Urothelium cell line (cell line): ENCODE data around the gene EMILIN1.
A peak's percentile ranks its signal among the peaks of the same experiment; 100 is the strongest.

Experiments
- DNase-seq: peaks from one replicate; pipeline ENCODE4 v3.0.0; 2011; ENCODE audit warnings: low spot score, mixed read lengths
- FAIRE-seq: peaks from 2 replicates; lab custom pipeline; 2011; peaks lifted over from hg19 to GRCh38; lab: Jason Lieb, UNC

EMILIN1 gene

GRCh38 chr2:27078267-27079194 is at the start of gene EMILIN1:
TSS of gene EMILIN1 (plus strand) at chr2:27078615. CDS start at chr2:27079066, 451 bp downstream.
- no peak for DNase-seq
- FAIRE-seq = no peak

- DNase-seq = no peak
- FAIRE-seq = no peak
These were observed 49.4 kb upstream of the EMILIN1 start for GRCh38 chr2:27029051-27029450.

DNA sequence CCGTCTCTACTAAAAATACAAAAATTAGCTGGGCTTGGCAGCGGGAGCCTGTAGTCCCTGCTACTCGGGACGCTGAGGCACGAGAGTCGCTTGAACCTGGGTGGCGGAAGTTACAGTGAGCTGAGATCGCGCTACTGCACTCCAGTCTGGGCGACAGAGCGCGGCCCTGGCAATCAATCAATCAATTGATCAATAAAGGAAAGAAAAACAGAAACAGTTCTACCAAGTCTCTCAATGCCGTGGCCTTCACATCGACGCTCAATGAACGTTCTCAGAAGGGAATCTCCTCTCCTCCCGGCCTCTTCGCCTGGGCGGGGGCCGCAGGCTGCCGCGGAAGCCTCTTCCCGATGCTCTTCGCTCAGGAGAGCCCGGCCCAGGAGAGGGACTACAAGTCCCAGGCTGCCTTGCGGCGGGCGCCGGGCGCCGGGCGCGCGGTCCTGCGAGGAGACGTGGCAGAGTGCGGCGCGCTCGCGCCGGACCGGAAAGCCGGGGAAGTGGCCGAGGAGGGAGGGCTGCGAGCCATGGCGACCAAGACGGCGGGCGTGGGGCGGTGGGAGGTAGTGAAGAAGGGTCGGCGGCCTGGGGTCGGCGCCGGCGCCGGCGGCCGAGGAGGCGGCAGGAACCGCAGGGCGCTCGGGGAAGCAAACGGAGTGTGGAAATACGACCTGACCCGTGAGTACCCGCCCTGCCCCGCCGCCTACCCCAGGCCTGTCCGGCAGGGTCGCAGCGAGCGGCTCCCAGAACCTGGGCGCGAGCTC is 45.7 kb upstream of the EMILIN1 start, which contains the start of gene TMEM214:
TMEM214 (plus strand) TSS at position 471 of the 758 bp plus-strand sequence; CDS start at position 522, 51 bp downstream.
- peak; percentile 37 for FAIRE-seq

DNA sequence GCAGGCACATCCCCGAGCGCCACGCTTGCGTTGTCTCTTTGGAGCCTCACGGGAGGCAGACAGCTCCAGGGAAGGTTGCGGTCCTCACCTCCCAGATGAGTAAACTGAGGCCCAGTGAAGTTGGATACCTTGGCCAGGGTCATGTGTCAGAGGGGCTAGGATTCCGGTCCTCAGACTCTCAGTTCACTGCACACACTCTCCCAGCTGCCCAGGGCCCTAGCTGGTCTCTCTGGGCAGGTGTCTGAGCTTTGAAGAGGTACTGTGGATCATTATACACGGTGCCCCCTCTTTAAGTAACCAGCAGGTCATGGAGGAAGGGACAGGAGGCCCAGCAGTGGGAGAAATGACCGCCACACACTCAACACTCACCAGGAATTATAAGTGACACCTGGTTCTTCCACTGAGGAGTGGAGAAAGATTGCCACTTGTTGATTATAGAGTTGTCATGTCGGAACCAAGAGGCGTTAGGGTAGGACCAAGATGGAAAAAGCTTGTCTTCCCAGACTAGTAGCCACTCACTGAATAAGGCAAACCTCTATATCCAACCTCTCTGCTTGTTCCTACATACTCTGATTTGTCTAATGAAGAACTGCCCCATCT is 45.1 kb upstream of the EMILIN1 start:
- DNase-seq = no peak
- no peak for FAIRE-seq

More for the DNA sequence above, 45.7 kb upstream of the EMILIN1 start, which contains the start of gene TMEM214:
- peak; percentile 98 for DNase-seq

DNA sequence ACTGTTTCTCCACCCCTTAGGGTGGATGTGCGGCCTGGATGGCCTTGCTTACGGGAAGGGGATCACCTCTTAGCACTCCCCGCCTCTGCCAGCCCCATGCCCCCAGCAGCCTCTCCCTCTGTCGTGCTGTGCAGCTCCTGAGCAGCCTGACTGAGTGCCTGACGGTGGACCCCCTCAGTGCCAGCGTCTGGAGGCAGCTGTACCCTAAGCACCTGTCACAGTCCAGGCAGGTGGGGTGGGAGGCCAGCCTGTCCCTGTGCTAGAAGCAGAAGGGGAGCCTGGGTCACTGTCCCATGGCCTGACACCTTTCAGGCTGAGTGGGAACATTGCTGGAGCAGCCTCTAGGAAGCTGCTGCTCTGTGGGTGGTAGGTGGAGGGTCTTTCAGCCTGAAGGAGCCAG is 40.4 kb upstream of the EMILIN1 start:
- no peak for DNase-seq
- FAIRE-seq = no peak

DNA sequence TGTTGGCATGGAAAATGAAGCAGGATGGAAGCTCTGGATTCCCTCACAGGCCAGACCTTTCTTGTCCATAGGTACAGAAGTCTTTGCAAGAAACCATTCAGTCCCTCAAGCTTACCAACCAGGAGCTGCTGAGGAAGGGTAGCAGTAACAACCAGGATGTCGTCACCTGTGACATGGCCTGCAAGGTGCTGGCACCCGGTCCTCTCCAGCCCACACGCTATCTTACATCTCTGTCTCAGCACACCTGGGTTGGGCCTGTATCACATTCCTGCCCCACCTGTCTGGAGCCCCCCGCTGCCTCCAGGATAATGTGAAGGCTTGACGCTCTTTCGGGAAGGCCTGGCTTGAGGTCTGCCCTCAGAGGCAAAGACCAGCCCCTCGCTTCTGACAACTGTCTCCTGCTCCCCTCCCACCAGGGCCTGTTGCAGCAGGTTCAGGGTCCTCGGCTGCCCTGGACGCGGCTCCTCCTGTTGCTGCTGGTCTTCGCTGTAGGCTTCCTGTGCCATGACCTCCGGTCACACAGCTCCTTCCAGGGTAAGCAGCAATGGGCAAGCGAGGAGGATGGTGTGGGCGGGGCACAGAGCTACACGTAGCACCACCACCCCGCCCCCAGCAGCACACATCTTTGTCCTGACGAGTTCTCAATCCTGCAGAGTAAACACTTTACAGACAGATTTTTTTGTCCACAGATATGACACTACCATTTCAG is 39.6 kb upstream of the EMILIN1 start:
- DNase-seq (no peak), FAIRE-seq (no peak)

- DNase-seq (no peak), FAIRE-seq (no peak)
These were observed 39.0 kb upstream of the EMILIN1 start for GRCh38 chr2:27039426-27039825.

- DNase-seq (no peak), FAIRE-seq (no peak)
These were observed 38.5 kb upstream of the EMILIN1 start for GRCh38 chr2:27039871-27040270.

GRCh38 chr2:27040282-27040681 is 38.1 kb upstream of the EMILIN1 start:
- DNase-seq = no peak
- no peak for FAIRE-seq

DNA sequence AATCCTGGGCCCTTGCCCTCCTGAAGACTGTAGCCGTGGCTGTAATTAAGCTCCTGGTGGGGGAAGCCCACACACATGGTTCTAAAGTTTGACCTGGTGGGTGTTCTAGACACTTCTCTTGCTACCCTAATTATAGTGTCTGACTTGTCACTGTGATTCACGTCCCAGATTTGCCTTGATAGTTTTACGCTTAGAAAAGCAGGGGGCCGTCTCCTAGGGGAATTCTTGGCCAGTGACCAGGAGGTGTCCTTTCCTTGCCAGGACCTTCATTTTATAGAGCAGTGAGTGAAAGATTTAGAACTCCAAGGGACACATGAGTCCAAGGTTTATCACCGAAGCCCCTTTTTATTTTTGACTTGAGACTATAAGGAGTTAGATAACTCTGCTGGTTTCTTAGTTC is 36.7 kb upstream of the EMILIN1 start:
- FAIRE-seq = no peak
- DNase-seq = no peak

DNA sequence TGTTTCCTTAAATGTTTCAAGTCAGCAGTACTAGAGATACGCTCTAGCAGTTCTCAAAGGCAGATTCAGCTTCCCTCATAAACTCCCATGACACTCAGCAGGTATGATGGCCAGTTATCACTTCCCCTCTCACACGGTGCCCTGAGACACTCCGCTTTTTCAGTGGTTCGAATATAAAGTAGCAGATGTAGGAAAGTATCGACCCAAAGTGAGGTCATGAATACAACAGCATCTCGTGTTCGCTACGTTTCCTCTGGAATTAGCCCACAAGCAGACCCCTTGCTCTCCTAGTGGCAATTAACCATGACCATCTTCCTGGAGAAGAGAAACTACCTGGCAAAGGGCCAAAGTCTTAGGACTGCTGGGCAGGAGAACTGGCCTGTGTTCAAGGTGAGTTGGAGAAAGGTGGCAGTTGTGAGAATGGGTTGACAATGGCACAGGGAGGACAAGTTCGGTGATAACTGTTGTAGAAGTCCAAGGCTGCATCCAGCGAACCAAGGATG is 36.2 kb upstream of the EMILIN1 start:
- DNase-seq (no peak), FAIRE-seq (no peak)

DNA sequence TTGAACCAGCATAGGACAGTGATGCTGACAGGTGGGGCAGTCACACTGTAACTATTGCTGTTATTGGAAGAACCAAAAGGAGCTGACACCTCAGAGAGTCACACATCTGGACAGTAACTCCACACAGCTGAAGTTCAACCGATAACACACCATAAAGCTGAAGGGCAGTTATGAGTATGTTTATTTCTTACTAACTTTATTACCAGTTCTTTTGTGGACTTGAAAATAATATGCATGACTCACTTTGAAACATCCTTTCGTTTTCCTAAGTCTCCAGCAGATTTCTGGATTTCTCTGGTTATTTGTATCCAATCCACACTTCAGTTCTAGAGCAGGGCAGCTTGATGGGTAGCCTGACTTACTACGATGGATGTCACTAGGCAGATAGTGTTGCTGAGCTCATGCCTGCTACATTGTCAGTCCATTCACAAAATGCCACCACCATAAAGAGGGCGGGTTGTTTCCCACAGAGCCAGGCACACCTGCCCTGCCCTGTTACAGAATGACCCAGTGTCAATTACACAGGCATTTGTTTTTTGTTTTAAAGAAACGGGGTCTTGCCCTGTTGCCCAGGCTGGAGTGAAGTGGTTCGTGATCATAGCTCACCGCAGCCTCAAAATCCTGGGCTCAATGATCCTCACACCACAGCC is 35.3 kb upstream of the EMILIN1 start:
- FAIRE-seq = no peak
- no peak for DNase-seq

GRCh38 chr2:27049422-27050280 is 28.8 kb upstream of the EMILIN1 start:
- DNase-seq = peak; percentile 61
- no peak for FAIRE-seq

DNA sequence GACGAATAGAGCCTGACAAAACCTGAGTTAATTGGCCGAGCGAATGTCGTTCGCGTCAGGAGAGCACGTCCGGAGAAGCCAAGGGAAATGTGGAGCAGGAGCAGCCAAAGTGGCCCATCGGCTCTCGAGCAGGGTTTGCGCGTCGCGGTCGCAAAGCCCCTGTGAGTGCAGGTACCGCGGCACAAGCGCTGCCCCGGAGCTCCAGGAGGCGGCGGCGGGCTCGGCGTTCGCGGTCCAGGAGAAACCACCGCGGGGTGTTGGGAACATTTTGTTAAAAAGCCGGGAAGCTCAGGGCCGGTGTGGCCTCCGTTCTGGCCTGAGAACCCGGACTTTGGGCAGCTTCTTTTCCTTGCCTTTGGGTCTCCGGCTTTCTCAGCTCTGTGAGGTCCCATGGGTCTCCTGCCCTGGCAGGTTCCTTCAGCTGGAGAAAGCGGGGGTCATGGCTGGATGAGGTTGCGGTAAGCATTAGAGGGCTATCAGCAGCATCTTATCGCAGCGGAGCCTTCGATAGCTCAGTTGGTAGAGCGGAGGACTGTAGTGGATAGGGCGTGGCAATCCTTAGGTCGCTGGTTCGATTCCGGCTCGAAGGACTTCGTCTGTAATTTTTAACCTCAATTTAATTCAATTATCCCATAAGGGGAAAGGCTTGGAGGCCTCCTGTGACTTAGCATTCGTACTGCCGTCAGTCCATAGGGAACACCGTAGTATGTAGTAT is 28.0 kb upstream of the EMILIN1 start:
- DNase-seq (peak; percentile 90), FAIRE-seq (peak; percentile 23)

DNA sequence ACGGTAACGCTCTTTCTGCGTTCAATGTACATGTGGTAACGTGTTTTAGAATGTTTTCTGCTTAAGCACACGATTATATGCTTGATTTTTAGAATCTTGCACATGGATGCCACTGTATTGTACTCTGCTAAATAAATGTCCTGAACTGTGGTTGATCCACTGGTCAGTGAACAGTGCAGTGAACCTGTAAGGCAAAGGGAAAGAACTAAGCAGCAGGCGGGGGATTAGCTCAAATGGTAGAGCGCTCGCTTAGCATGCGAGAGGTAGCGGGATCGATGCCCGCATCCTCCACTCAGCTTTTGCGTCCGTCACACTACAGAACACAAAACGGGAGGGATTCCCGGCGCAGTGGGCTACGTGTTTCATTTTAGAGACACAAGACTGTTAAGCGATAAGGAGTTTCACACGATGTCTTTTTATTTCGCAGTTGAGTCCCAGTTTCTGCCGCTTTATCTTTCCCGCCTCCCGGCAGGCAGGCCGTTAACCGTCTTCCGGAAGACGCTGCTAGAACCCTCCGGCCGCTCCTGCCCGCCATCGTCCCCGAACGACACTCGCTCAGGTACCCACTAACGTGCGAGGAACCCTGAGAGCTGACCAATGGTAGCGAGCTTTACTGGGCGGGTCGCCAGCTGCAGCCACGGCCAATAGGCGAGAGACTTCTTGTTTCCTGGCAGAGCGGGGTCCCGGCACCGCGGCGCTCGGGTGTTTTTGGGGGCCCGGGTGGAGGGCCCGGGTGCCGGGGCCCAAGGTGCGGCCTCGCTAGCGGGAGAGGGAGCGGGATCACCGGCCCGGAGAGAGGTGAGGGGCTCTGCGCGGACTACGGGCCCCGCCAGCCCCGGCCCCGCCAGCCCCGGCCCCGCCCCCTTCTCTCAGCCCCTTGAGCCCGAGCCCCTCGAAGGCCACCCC is 27.2 kb upstream of the EMILIN1 start, which contains the start of gene AGBL5:
AGBL5 (plus strand) TSS at position 673 of the 906 bp plus-strand sequence. CDS start 1,291 bp downstream, outside the sequence.
- FAIRE-seq = peak; percentile 37
- DNase-seq = peak; percentile 100

DNA sequence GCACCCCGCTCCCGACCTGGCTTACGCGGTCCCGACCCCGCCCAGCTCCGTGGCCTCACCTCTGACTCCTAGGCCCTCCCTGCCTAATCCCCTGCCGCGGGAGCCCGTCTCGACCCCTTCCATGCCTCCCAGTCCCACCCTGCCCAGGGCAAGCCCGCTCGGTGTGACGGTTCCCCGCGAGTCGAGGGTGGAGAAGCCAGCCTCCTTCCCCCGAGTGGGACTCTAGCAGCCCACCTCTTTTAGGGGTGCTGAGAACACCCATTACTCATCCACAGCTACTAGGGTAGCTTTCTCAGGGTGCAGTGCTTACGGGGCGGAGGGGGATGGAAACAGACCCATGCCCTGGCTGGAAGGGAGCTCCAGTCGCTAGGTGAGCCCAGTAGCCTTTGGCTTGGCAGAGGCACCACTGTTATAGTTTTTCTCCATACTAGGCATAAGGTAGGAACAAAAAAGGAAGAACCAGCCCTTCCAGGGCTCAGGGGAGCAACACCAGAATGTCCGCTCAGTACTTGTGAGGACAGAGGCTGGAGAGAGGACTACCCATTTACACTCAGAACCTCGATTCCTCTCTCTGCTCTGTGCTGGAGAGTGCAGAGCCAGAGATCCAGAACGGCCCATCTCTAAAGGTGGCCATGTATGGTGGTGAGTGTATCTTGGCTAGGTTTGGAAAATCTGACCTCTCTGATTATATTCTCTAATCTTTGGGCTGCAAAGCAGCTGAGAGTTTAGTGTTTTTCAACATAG is 26.3 kb upstream of the EMILIN1 start:
- DNase-seq = no peak
- FAIRE-seq = no peak
